Adrenal gland (tissue), 12 donors: ENCODE measurements around the gene DLGAP4. TPM values are rescaled to one million over a fixed set of nuclear protein-coding genes. Genes with fewer than 3 reads are reported as not detected.

Experiments
- DNase-seq, 7 donors: peaks; one replicate each; pipeline ENCODE4 v3.0.0-alpha.2; 2019 to 2020
- H3K27ac ChIP-seq, 5 donors: fragments of 200-600 bp; sonication (generic) in 4 of 5; 1 replicate in 3 of 5; 2 replicates in 2 of 5; pipeline versions ENCODE4 v1.5.1 to v1.8.0; 2016 to 2020; ENCODE audit warnings: mild to moderate bottlenecking in 1 of 5
- H3K27me3 ChIP-seq: fragments of 200-600 bp; 2 replicates; pipeline ENCODE4 v1.8.0; 2021
- H3K36me3 ChIP-seq, 2 donors: fragments of 200-600 bp; replicated peaks in 1 of 2; 1 replicate in 1 of 2; 2 replicates in 1 of 2; pipeline versions ENCODE4 v1.5.1 to v1.8.0; 2018 to 2022
- H3K4me1 ChIP-seq, 2 donors: fragments of 200-600 bp; replicated peaks in 1 of 2; 1 replicate in 1 of 2; 2 replicates in 1 of 2; pipeline versions ENCODE4 v1.5.1 to v1.8.0; 2018 to 2021
- H3K4me3 ChIP-seq, 4 donors: fragments of 200-600 bp; sonication (generic) in 3 of 4; one replicate each; pipeline ENCODE4 v1.5.1; 2016 to 2018
- H3K9me3 ChIP-seq, 3 donors: fragments of 200-600 bp; sonication (generic) in 1 of 3; replicated peaks in 1 of 3; 1 replicate in 2 of 3; 2 replicates in 1 of 3; pipeline versions ENCODE4 v1.5.1 to v1.8.0; 2016 to 2021
- CTCF ChIP-seq, 6 experiments: fragments of 450-650 bp in 4 of 6; fragments of 200-600 bp in 2 of 6; sonication (generic) in 1 of 6; IDR thresholded peaks; 1 replicate in 5 of 6; 2 replicates in 1 of 6; pipeline versions ENCODE4 v1.5.1 to v1.8.0; 2016 to 2021; ENCODE audit warnings: antibody characterized with exemption in 6 of 6, mild to moderate bottlenecking in 2 of 6, moderate library complexity in 1 of 6
- POLR2A ChIP-seq, 2 donors: fragments of 450-650 bp; IDR thresholded peaks; one replicate each; pipeline ENCODE4 v1.6.1; 2017; ENCODE audit warnings: antibody characterized with exemption in 2 of 2, mild to moderate bottlenecking in 2 of 2, moderate library complexity in 1 of 2
- WGBS, 4 donors: extraction: QIAGEN DNeasy Blood & Tissue Kit in 2 of 4; methylation state at CpG; one replicate each; pipeline versions ENCODE4 v1.1.5 to v1.1.7; 2013 to 2017; 5-methylcytosine and 5-hydroxymethylcytosine counted together
- intact Hi-C, 2 donors: fragments of 100-400 bp; cut with DNase I; formaldehyde crosslinking; loops; one replicate each; pipeline versions ENCODE4 v1.14.1 to v1.15.0; 2022 to 2023
- polyA plus RNA-seq, 3 donors: library from polyadenylated mRNA; stranded (reverse); fragments of 200-250 nt in 2 of 3; fragments of 350-450 nt in 1 of 3; fragmentation: Illumina TruSeq in 1 of 3; extraction: RNeasy Lipid Tissue Mini Kit (QIAGEN cat#74804) in 1 of 3; gene quantifications; one replicate each; pipeline ENCODE4 v1.2.3, GENCODE V29; 2013 to 2014
- total RNA-seq, 9 donors: library from RNA; depleted of rRNA in 4 of 9; stranded (reverse); fragments of >200 nt in 4 of 9; fragments of 120-200 nt in 1 of 9; fragmentation: NEBNext Ultra II Directional in 1 of 9; extraction: Animal tissue kit (Norgen Biotek cat#: 25700) in 1 of 9; gene quantifications; one replicate each; pipeline versions ENCODE4 v1.1.0 to v1.2.4, GENCODE V29; 2013 to 2023
- donor health status: healthy with polysubstance abuse.
- donor health status: Bipolar disorder and iron deficiency.
- donor health status: DM: yes; HTN: yes; CAD: no.
- donor health status: DM: no; HTN: no; CAD: no.
- donor health status: DM: no; HTN: no; CAD: no.
- donor health status: DM: yes; HTN: yes; CAD: no.

Gene DLGAP4
- total and polyA plus RNA-seq, 12 donors: 13.5 to 95.2 (median 64.0) TPM

GRCh38 chr20:36392989-36393388 is 86.8 kb downstream of the DLGAP4 start:
- no peak for DNase-seq
- WGBS, 4 donors: 91 to 95% (median 94%) methylated on average over 3 of the region's 3 CpGs
- TF ChIP-seq POLR2A (IDR thresholded peaks at IDR 0.05) (no peak), CTCF (IDR thresholded peaks at IDR 0.05) (no peak)
- Histone ChIP-seq H3K4me1 (peaks cover 5 to 6% of the 10 kb centered on the region in 2 donors), H3K27ac (no peak overlapping the region), H3K9me3 (no peaks in the 10 kb centered on the region), H3K36me3 (no peaks in the 10 kb centered on the region), H3K27me3 (no peaks in the 10 kb centered on the region), H3K4me3 (no peak overlapping the region)
- intact Hi-C loops: no loop called here

- Histone ChIP-seq H3K27ac (peak overlapping the region in 1 of 5 donors; percentile 17), H3K27me3 (no peaks in the 10 kb centered on the region), H3K9me3 (no peaks in the 10 kb centered on the region), H3K36me3 (no peaks in the 10 kb centered on the region), H3K4me3 (no peak overlapping the region), H3K4me1 (peaks cover 6 to 10% of the 10 kb centered on the region in 2 donors)
- peak in 1 of 7 donors; percentile 79 for DNase-seq
- TF ChIP-seq POLR2A (IDR thresholded peaks at IDR 0.05) (no peak), CTCF (IDR thresholded peaks at IDR 0.05) (no peak)
- intact Hi-C loops: no loop called here
- WGBS, 4 donors: 70 to 89% (median 77%) methylated on average over 2 to 20 of the region's 20 CpGs
Observed at GRCh38 chr20:36394340-36394965, 88.3 kb downstream of the DLGAP4 start.

GRCh38 chr20:36396340-36396739 is 90.2 kb downstream of the DLGAP4 start:
- WGBS, 4 donors: 73 to 86% (median 80%) methylated on average over 6 of the region's 6 CpGs
- Histone ChIP-seq H3K27me3 (no peaks in the 10 kb centered on the region), H3K9me3 (no peaks in the 10 kb centered on the region)

More at GRCh38 chr20:36396340-36396739, 90.2 kb downstream of the DLGAP4 start:
- no peak for DNase-seq
- no peak overlapping the region for H3K27ac ChIP-seq
- H3K36me3 ChIP-seq: no peaks in the 10 kb centered on the region
- intact Hi-C loops: no loop called here
- no peak overlapping the region for H3K4me3 ChIP-seq
- no peak for TF ChIP-seq CTCF (IDR thresholded peaks at IDR 0.05)
- TF ChIP-seq POLR2A (IDR thresholded peaks at IDR 0.05): no peak
- H3K4me1 ChIP-seq: peaks cover 0 to 5% of the 10 kb centered on the region in 2 donors
